Measurements from ENCODE around the gene IGF2.

The IGF2 gene

DNA sequence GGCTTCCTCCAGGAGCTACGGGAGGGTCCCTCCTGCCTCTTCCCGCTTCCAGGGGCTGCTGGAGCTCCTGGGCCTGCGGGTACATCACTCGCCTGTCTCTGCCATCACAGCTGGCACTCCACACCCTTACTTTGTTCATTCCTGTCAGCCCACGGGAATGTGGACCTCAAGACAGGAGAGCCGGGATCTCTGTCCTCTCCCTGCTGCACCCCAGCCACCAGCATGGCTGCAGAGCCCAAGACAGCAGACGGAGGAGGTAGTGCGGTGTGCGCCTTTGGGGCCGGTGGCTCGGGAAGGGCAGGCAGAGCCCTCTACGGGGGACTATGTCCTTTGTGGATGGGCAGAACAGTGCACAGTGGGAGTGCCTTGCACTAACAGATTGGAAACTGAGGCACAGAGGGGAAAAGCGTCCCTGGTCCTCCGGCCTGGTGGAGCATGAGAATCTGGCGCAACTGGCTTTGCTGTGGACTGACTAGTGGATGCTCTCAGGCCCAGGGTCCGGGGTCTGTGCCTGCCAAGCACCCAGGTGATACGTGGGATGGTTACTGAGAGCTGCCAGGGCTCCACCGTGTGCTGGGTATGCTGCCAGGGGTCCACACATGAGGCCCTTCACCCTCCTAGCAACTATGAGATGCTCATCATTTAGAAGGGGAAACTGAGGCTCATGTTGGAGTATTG, 47.3 kb downstream of the IGF2 start:
- DNase-seq (ENCODE audit: low read depth), result no peak

DNA sequence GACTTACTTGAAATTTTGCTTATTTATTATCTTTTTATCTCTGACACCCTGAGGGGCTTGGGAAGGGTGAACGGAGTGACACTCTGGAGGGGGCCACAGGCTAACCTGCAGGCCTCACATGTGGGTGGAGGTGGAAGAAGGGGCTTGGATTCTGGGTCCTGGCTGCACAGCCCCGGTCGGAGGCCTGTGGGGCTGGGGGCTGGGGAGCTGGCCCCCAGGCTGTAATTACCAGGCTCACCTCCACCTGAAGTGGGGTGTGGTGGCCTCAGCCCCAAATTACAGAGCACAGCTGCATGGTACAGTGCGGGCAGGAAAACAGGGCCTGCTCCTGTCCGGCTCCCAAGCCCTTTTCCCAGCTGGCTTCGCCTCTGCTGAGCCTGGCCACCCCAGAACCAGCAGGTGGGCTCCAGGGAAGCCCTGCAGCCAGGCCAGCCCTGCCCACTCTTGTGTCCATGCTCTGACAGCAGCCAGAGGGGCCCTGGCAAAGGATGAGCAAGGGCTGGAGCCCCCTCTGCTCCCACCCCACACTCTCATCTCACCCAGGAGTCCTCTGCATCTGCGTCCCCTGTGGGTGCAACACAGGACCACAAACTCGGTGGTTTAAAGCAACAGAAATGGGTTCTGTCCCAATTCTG, 48.0 kb downstream of the IGF2 start:
- DNase-seq (ENCODE audit: low read depth), result no peak

GRCh38 chr11:2090172-2091111, 48.7 kb downstream of the IGF2 start:
- no peak for DNase-seq (ENCODE audit: low read depth)

GRCh38 chr11:2089536-2090165, 49.5 kb downstream of the IGF2 start:
- no peak for DNase-seq (ENCODE audit: low read depth)

DNA sequence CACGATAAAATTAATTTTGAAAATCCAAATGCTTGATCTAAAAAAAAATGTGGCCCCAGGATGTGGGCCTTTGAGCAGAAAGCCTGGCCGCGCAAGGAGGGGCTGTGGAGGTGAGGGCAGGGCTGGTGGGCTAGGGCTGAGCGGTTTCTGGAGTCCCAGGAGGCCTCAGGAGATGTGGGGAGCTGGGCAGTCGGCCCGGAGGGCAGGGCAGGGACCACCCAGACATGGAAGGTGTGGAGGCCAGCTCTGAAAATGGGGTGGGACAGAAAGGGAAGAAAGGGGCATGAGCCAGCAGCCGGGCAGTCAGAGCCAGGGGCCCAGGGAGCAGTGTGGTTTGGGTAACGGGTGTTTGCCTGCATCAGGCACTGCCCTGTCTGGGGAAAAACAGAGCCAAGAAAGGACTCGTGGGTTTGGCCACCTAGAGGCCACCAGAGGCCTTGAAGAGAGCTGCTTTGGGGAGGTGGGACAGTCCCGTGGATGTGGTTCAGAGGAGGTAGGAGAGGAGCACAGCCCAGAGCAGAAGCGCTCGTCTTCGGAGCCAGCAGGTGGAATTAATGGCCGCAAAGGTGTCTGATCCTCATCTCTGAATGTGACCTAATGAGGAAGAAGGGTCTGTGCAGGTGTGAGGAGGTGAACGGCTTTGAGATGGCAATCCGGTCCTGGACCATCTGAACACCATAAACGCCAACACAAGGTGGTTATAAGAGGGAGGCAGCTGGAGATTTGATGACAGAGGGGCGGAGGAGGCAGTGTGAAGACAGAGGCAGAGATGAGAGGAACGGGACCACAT, 50.2 kb downstream of the IGF2 start:
- no peak for DNase-seq (ENCODE audit: low read depth)

- no peak for DNase-seq (ENCODE audit: low read depth)
Measured at GRCh38 chr11:2088284-2088683, 50.9 kb downstream of the IGF2 start.

DNA sequence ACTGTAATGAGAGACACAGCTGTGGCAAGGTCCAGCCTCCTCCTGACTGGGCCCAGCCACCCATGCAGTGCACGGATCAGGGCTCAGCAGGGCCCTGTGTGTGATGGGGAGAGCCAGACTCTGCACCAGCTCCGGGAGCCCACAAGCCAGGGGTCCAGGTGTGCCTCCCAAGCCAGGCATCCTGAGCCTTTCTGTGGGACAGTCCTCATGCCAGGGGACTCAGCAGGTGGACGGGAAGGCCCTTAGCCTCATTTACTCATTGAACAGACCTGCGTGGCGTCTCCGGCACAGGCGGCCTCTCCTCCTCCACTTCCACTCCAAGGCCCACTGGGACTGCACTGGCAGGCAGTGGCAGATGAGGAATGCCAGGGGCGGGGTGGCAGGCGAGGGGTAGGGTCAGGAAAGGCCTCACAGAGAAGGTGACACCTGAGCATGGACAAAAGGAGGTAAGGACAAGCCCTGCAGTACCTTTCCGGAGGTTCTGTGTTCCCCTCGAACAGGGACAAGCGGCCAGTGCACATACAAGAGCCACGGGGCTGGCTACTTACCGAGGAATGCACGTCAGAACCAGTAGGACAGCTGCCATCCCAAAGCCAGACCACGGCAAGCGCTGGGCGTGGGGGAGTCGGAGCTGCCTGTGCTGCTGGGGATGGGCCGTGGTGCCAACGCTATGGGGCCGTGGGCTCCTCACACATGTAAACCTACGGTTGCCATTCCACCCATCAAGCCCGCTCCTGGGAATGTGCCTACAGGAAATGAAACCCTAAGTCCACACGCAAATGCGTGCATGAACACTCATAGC, 52.7 kb downstream of the IGF2 start:
- DNase-seq (ENCODE audit: low read depth), result no peak

DNA sequence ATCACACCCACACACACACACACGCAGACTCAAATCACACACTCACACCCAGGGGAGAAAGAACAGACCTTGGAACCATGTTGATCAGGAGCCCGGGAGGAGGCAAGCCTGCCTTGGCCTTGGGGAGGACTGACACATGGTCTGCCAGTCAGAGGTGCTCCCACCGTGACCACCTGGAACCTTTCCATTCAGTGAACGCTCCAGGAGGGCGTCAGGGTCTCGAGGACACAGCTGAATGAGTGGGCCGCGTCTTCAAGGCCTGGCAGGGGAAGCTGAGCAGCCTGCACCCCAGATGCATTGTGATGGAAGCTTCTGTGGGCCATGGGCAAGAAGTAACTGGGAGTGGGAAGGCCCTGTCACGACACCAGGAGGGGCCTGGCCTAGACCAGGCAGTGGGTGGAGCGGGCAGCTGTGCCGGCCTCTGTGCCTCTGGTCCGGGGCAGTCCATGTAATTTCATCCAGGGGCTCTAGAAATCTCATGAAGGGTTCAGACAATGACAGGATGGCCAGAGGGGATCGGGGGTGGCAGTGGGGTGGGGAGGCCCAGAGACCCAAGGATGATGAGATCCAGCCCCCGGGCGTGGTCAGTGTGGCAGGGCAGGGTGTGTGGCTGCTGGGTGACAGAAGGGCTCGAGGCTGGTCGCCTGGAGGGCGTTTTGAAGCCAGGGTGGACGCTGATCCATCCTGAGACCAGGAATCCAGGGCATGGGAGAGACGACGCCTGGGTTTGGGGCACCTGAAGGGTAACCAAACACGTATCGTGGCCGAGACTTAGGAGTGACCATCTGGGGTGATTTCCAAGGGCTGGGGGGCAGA, 53.7 kb downstream of the IGF2 start:
- no peak for DNase-seq (ENCODE audit: low read depth)

GRCh38 chr11:2084721-2085120, 54.5 kb downstream of the IGF2 start:
- no peak for DNase-seq (ENCODE audit: low read depth)

Measured in activated T-cell treated with anti-CD3 and anti-CD28 coated beads for 1 hour (primary cell).